Measurements from ENCODE around the gene FURIN.
"Not testable (repeated sequence)": the region's sequence is repeated elsewhere in the genome, so short reads cannot be mapped to it uniquely, and the experiment has no call there.

The FURIN gene

GRCh38 chr15:90903733-90904536 is 35.5 kb downstream of the FURIN start:
- DNase-seq = peak; percentile 56

GRCh38 chr15:90904746-90905145 is 36.4 kb downstream of the FURIN start:
- no peak for DNase-seq

- no peak for DNase-seq
Observed at GRCh38 chr15:90905306-90906180, 37.2 kb downstream of the FURIN start.

- DNase-seq = no peak
Observed at GRCh38 chr15:90906181-90906849, 37.9 kb downstream of the FURIN start.

GRCh38 chr15:90907051-90907660 is 38.8 kb downstream of the FURIN start:
- no peak for DNase-seq

- no peak for DNase-seq
Observed at GRCh38 chr15:90907838-90908507, 39.6 kb downstream of the FURIN start.

- not testable (repeated sequence) for DNase-seq
Observed at GRCh38 chr15:90909449-90909848, 41.1 kb downstream of the FURIN start.

- no peak for DNase-seq
Observed at GRCh38 chr15:90909976-90910375, 41.6 kb downstream of the FURIN start.

- DNase-seq = no peak
Observed at GRCh38 chr15:90910441-90911301, 42.3 kb downstream of the FURIN start.

GRCh38 chr15:90911302-90911623 is 42.9 kb downstream of the FURIN start:
- DNase-seq = no peak

- no peak for DNase-seq
Observed at GRCh38 chr15:90911906-90912769, 43.8 kb downstream of the FURIN start.

GRCh38 chr15:90912770-90913075 is 44.3 kb downstream of the FURIN start:
- DNase-seq = no peak

- DNase-seq = no peak
Observed at GRCh38 chr15:90913398-90913944, 45.1 kb downstream of the FURIN start.

- no peak for DNase-seq
Observed at GRCh38 chr15:90914305-90915080, 46.1 kb downstream of the FURIN start.

GRCh38 chr15:90915216-90915807 is 46.9 kb downstream of the FURIN start:
- no peak for DNase-seq

- peak; percentile 40 for DNase-seq
Observed at GRCh38 chr15:90915808-90916440, 47.5 kb downstream of the FURIN start.

- DNase-seq = no peak
Observed at GRCh38 chr15:90916461-90916860, 48.1 kb downstream of the FURIN start.

GRCh38 chr15:90917569-90917968 is 49.2 kb downstream of the FURIN start:
- DNase-seq = no peak

Measured in eye (tissue), 1 donor.